UCSD-AML1 (cell line): ENCODE data around the gene DCP1B.

Source experiments
- DNase-seq: peaks from one replicate; lab custom pipeline; 2025; ENCODE audit not compliant: unreplicated experiment; lab: John Stamatoyannopoulos, UW

The DCP1B gene

GRCh38 chr12:1920971-1921370 lies 83.3 kb downstream of the DCP1B start:
- peak; percentile 93 for DNase-seq

GRCh38 chr12:1920436-1920835 lies 83.8 kb downstream of the DCP1B start:
- DNase-seq = peak; percentile 69

DNA sequence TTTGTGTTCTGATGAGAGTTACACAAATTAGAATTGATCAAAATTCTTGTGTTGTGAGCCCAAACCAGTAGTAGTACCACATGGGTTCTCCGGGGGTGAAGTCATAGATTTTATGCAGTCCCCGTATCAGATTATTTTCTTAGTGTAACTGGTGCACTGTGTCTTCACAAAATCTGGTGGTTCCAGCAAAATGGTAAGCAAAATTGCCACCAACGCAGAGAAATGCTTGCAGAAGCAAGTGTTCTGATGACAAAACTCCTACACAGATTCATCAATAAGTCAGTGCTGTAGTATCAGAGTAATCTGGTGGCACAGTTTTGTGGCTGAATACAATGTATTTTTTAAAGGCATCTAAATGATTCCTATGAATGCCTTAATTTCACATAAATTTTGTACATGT lies 84.5 kb downstream of the DCP1B start:
- no peak for DNase-seq

DNA sequence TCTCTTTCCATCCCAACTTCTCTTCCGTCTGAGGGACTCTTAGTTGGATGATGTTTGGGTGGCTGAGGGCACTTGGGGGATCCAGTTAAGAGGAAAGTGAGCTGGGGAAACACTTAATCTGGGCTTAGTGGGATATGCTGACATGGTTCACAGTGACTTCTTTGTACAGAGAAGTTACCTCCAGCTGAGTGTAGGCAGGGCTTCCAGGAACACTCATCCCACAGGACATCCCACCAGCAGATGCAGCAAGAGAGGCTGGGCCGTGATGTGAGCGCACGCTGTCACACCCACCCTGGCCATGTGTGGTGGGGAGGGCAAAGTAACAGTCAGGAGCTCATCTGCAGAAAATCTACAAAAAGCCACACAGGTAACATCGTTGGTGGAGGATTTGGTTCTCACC lies 85.0 kb downstream of the DCP1B start:
- no peak for DNase-seq

- no peak for DNase-seq
Observed at GRCh38 chr12:1918884-1919236, 85.4 kb downstream of the DCP1B start.

- no peak for DNase-seq
Observed at GRCh38 chr12:1918081-1918883, 86.0 kb downstream of the DCP1B start, which contains the start of gene CACNA2D4. Gene CACNA2D4, minus strand, starts transcription at chr12:1918652. Its CDS starts 179 bp downstream, at chr12:1918473.

DNA sequence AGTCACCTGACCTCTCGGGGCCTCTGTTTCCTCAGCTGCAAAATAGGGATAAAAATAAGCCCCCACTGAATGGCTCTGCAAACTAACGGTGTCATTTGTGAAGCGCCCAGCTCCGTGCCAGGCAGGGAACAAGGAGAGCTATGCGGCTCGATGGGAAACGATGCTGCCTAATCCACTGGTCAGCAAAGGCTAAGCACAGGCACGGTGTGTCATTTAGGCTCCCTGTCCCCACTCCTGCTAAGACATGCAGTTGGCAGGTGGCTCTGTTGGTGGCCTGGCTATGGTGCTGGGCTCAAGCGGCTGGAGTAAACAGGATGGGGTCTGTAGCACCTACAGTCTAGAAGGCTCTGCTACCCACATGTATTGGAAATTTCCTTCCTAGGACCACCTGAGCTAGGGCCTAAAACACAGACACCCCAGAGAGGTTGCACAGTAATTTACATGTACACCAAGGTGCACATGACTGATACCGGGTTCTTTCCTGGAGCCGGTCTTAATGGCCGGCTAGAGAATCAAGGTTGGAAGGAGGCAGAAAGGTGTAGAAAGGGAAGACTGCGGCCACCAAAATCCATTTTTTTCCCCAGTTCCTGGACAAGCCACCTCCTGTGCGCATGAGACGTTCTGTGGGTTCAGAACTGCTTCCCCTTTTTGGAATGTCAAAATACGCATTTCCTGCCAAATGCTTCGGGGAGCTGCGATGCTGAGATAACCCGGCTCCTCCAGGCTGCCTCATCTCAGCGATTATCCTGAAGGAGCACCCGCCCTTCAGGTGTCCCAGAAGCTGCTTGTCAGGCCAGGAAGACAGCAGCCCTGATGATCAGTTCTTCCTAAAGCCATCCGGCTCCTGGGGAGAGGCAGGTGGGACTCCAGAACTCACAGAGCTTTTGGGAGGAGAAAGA lies 86.8 kb downstream of the DCP1B start:
- peak; percentile 75 for DNase-seq

DNA sequence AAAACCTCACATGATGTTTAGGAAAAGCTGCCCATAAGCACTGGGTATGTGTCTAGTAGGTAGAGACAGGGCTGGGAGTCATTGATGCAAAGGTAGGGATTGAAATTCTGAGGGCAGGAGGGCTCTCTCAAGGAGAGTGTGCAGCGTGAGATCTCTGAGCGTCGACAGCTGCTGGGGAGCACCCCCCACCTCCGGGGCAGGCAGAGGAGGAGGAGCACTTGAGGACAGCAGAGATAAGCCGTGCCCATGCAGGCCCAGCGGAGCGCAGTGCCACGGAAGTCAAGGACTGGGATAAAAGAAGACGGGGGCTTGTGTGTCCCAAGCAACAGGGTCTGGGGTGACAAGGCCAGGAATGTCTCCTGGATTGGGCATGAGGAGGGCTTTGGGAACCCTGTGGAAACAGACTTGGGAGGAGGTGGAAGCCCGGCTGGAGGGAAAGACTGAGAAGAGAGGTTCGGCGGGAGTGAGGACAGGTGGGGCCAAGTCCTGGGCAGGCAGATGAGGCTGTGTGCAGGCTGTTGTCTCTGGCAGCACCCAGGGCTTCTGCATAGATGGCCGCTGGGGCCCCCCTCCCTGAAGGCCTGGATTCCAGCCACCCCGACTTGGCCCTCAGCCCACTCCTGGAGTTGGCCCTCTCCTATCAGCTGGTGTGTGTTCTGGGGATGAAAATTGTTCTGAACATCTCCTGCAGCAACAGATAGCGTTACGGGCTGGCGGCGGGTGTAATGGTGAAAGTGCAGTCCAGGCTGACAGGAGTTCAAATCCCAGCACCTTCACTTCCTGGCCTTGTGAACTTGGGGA lies 87.7 kb downstream of the DCP1B start:
- DNase-seq = no peak

DNA sequence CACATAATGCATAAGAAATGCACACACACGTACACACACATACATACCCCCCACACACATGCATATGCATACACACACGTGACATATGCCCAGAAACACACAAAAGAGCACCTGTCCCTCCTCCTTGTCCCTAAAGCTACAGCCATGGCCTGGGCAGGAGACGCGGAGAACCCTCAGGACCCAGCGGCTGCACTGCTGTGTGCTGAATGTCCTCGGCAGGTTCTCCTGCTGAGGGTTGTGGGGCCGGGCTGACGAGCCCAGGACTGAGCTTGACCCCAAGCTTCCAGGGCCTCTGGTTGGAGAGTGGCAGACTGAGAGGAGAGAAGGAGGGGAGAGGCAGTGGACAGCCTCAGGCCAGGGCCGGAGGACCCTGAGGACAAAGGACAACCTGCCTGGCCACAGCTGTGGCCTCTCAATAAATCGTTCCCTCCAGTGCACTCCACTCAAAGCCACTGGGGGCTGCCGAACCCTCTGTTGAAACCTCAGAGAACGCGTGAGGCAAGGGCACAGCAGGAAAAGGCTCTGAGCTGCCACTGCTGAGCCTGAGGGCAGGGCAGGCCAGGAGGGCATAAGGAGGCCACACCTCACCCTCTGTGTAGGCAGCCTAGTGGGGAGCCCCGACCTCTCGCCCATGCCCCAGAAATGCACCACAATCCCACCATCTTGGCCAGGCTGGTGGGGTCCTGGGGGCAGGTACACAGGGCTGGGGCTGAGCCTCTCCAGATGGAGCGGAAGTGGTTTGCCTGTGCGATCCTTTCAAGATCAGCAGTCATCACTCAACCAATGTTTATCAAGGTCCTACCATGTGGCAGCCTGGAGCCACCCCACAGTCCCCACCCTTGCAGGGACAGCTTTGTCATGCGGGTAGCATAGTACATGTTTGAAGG lies 88.9 kb downstream of the DCP1B start:
- DNase-seq = no peak

DNA sequence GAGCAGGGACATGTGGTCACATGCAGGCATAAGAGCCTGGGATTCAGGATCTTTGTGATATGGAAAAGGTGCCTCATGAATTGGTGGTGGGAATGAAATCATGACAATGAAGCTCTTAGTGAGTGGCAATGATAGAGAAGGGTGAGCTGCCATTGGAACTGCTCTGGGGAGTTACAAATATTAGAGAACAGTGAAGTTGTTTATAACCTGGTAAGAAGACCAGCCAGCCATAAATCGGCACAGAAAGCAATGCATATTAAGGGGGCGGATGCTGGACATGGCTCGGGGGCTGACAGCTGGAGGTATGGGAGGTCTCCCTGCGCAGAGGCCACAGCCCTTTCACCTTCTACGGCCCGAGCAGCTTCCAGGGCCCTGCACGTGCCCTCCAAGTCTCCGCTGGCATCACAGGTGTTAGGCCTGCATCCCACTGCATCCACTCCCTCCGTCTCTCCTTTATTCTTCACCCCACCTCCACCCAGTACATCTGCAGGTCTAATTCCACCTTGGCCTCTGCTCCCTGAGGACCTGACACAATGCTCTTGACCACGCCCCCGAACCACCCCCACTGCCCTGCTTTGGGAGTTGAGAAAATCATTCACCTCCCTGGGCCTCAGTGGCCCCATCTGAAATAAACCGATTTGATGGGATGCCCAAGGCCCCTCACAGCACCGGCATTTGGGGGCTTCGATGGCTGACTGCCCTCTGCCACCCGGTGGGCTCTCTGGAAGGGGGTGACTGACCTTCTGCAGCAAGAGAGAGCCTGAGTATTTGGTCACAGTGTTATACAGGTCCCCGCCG lies 89.9 kb downstream of the DCP1B start:
- DNase-seq = no peak

DNA sequence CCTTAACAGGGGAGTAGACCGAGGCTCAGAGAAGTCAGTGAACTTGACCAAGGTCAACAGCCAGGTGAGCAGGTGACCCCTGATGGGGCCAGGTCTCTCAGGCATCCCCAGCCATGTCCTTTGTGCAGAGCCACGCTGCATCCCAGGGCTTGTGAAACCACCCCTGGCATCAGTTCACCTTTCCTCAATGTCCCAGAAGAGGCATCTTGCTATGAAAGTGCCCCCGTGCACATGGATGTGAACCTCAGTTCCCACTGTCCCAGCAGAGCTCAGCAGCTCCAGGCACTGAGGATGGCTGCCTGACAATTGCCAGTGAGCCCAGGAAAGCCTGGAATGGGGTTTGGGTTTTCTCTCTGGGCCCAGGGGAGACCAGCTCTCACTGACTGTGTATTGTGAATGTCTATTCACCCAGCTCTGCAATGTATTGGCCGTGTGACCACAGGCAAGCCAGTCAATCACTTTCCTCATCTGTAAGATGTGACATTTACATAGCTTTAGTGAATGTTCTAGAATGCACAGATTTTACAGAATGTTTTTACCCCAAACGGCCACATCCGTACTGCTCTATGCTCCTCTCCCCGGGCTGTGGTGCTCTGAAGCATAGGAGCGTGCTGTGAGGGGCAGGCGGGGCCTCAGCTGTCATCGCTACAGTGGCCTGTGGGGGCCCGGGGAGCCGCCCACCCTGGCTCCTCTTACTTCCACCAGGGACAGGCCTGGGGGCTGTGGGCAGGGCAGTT lies 90.7 kb downstream of the DCP1B start:
- DNase-seq = no peak

DNA sequence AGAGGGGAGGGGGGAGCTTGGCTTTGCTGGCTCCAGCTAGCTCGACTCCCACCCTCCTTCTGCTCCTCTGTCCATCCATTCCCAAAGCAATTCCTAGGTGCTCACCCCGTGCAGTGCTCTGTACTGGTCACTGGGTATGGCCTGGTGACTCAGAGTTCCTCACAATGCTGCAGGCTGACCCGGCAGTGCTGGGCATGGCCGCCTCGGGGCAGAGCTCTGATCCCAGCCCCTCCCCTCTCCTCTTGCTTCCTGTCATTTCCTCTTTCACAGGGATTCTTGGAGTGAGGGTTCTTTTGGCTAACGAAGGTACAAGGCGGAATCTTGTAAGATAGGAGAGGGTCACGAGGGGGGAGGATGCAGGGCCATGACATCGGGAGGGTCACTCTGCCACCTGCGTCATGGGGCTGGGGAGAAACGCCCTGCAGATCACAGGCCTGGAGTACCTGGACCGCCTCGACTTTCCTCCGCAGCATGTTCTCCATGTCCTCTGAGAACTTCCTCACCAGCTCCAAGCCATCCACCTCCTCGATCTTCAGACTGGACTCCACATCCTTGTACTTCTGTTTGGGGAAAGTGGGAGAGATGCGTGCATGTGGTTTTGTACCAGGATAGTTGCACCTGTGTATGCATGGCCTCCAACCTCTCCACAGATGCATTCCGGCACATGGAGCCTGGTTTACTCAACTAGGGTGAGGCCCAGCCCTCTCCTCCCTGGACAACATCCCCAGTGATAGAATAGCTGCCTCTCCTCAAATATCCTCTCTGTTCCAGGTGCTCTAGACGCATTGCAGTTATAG lies 91.5 kb downstream of the DCP1B start:
- no peak for DNase-seq

- no peak for DNase-seq
Observed at GRCh38 chr12:1911598-1912575, 92.4 kb downstream of the DCP1B start.

DNA sequence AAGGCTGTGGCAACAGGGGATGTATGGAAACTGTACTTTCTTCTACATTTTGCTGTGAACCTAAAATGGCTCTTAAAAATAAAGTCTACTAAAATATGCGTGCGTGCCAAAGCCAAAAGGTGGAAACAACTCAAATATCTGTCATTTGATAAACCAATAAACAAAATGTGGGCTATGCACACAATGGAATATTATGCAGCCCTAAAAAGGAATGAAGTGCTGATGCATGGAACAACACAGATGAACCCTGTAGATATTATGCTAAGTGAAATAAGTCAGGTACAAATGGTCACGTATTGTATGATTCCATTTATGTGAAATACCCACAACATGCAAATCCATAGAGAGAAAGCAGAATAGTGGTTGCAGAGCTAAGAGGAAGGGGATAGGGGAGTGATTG lies 93.8 kb downstream of the DCP1B start:
- no peak for DNase-seq

DNA sequence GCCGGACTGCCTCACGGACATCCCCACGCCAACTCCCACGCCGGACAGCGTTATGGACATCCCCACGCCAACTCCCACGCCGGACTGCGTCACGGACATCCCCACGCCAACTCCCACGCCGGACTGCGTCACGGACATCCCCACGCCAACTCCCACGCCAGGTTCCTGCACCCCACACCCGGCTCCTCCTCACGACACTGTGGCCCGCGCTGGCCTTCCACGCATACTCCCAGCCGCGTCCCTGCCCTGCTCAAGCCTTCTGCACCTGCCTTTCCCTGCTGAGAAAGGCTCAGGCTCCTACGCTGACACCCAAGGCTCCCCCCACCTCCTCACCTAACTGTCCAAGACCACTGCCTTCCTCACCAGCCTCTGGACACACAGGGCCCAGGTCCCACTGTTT lies 95.5 kb downstream of the DCP1B start:
- no peak for DNase-seq

DNA sequence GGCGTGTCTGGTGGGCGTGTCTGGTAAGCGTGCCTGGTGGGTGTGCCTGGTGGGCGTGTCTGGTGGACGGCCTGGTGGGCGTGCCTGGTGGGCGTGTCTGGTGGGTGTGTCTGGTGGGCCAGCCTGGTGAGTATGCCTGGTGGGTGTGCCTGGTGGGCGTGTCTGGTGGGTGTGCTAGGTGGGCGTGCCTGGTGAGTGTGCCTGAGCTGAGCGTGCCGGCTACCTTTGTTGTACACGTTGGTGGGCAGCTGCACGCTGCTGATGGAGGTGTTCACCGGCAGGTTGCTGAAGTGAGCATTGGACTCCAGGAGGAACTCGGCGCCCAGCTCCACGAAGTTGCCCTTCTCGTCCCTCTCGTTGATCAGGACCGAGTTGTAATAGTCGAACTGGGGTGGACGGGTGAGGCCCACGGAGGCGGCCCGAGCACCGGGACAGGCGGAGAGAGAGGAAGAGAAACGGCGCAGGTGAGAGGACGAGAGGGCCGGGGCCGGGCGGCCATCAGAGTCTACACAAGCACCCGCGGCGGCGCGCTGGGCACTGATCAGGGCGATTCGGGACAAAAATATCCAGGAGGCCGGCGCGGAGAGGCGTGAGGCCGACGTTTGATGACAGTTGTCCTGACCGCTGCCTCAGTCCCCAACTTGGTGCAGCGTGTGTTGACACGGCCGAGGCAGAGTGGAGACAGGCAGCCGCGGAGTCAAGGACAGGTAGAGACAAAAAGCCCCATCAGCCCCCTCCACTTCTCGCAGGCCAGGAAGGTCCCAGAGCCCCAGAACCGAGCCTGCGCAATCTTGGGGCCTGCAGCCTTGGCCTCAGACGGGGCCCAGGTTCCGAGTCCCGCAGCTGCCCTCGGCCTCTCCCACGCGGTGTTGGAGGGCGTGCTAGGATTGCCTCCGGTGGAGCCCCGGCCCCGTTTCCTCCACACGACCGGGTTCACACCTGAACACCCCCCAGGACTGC lies 96.3 kb downstream of the DCP1B start:
- DNase-seq = no peak
